ENCODE results near the gene GPSM1.

Gene GPSM1, protein sequence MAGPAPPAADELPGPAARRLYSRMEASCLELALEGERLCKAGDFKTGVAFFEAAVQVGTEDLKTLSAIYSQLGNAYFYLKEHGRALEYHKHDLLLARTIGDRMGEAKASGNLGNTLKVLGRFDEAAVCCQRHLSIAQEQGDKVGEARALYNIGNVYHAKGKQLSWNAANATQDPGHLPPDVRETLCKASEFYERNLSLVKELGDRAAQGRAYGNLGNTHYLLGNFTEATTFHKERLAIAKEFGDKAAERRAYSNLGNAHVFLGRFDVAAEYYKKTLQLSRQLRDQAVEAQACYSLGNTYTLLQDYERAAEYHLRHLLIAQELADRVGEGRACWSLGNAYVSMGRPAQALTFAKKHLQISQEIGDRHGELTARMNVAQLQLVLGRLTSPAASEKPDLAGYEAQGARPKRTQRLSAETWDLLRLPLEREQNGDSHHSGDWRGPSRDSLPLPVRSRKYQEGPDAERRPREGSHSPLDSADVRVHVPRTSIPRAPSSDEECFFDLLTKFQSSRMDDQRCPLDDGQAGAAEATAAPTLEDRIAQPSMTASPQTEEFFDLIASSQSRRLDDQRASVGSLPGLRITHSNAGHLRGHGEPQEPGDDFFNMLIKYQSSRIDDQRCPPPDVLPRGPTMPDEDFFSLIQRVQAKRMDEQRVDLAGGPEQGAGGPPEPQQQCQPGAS

DNA sequence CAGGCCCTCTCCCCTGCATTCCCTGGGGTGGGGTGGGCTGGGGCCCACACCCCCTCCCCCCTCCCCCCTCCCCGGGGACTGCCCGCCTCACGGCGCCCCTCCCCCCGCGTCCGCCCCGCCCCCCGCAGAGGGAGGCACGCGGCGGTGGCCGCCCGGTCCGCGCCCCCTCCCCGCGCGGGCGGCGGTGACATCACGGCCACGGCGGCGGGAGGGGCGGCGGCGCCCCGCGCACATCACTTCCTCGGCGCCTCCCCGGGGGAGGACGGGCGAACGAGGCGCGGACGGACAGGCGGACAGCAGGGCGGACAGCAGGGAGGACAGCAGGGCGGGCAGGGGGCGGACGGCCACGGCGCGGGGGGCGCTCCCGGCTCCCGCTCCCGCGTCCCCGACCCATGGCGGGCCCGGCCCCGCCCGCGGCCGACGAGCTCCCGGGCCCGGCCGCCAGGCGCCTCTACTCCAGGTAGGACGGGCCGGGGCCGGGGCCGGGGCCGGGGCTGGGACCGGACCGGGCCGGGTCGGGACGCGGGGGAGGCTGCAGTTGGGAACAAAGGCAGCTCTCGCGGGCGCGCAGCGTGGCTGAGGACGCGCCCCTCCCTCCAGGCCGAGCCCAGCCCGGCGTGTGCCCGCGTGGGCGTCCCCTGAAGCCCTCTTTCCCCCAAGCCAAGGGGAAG lies at the start of gene GPSM1:
Gene GPSM1 (plus strand): TSS at position 236 of the 671 bp plus-strand sequence. CDS start 157 bp downstream, at position 393.
- H3K4me3 ChIP-seq (ENCODE audit: low read depth, low read length): no peak within 1 kb of the TSS
- TF ChIP-seq, protein P1, sequence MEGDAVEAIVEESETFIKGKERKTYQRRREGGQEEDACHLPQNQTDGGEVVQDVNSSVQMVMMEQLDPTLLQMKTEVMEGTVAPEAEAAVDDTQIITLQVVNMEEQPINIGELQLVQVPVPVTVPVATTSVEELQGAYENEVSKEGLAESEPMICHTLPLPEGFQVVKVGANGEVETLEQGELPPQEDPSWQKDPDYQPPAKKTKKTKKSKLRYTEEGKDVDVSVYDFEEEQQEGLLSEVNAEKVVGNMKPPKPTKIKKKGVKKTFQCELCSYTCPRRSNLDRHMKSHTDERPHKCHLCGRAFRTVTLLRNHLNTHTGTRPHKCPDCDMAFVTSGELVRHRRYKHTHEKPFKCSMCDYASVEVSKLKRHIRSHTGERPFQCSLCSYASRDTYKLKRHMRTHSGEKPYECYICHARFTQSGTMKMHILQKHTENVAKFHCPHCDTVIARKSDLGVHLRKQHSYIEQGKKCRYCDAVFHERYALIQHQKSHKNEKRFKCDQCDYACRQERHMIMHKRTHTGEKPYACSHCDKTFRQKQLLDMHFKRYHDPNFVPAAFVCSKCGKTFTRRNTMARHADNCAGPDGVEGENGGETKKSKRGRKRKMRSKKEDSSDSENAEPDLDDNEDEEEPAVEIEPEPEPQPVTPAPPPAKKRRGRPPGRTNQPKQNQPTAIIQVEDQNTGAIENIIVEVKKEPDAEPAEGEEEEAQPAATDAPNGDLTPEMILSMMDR (IDR thresholded peaks at IDR 0.05; ENCODE audit: borderline replicate concordance, insufficient read depth, low read depth, low read length): no peak

DNA sequence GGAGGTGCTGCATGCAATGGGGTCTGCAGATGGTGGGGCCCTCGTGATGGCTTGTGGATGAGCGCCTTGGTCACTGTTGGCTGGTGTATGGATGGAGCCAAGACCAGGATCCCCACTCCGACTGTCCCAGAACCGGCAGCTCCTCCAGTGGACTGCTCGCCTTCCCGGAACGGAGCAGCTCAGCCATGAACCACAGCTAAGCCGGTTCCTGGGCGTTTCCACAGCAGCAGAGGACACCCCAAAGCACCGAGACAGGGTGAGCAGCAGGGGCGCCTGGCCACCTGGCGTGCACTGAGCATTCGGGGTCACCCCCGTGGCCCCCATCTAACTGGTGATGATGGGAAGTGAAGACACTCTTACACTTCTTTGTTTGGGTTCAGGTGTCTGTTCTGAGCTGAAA lies 49.6 kb upstream of the GPSM1 start:
- no peak overlapping the region for H3K4me3 ChIP-seq (ENCODE audit: low read depth, low read length)
- TF ChIP-seq, protein P1 (IDR thresholded peaks at IDR 0.05; ENCODE audit: borderline replicate concordance, insufficient read depth, low read depth, low read length): no peak

DNA sequence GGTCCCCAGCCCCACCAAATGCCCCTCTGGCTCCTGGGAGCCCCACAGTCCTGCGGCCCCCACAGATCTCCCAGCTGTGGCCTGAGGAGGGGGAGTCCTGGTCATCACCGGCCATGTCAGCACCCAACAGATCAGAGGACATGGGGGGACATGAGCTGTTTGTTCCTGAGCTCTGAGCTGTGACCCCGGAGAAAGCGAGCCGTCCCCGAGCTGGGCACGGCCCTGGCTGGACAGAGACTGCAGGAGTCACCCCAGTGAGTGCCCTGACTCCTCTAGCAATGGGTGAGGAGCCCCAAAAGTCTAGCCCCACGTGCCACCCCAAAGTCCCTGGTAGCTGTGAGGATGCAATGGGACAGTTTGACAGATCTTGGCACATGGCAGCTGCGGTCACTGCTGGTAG lies 49.1 kb upstream of the GPSM1 start:
- no peak overlapping the region for H3K4me3 ChIP-seq (ENCODE audit: low read depth, low read length)
- TF ChIP-seq, protein P1 (IDR thresholded peaks at IDR 0.05; ENCODE audit: borderline replicate concordance, insufficient read depth, low read depth, low read length): no peak

DNA sequence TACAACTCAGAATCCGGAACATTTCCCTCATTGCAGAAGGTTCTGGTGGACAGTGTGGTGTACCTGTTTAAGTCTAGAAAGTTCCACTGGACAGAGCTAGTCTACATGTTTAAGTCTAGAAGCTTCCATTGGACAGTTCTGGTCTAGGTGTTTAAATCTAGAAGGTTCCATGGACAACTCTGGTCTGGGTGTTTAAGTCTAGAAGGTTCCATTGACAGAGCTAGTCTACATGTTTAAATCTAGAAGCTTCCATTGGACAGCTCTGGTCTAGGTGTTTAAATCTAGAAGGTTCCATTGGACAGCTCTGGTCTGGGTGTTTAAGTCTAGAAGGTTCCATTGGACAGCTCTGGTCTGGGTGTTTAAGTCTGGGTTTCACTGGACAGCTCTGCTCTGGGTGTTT lies 48.4 kb upstream of the GPSM1 start:
- H3K4me3 ChIP-seq (ENCODE audit: low read depth, low read length): no peak overlapping the region
- TF ChIP-seq, protein P1 (IDR thresholded peaks at IDR 0.05; ENCODE audit: borderline replicate concordance, insufficient read depth, low read depth, low read length): no peak

DNA sequence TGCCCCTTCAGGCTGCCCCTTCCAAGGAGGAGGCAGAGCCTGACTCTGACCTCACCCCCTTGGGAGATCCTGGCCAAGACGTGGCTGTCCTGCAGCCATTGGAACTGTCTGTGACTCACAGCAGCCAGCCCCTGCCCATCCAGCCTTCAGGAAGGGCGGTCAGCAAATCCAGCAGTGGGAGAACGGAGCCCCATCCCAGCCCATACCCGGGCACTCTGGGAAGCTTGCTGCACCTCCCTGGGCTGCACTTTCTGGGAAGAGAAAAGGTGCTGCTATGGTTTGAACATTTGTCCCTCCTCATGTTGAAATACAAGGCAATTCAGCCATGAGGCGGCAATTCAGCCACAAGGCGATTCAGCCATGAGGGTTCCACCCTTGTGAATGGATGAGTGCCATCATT lies 47.9 kb upstream of the GPSM1 start:
- TF ChIP-seq, protein P1 (IDR thresholded peaks at IDR 0.05; ENCODE audit: borderline replicate concordance, insufficient read depth, low read depth, low read length): no peak
- no peak overlapping the region for H3K4me3 ChIP-seq (ENCODE audit: low read depth, low read length)

DNA sequence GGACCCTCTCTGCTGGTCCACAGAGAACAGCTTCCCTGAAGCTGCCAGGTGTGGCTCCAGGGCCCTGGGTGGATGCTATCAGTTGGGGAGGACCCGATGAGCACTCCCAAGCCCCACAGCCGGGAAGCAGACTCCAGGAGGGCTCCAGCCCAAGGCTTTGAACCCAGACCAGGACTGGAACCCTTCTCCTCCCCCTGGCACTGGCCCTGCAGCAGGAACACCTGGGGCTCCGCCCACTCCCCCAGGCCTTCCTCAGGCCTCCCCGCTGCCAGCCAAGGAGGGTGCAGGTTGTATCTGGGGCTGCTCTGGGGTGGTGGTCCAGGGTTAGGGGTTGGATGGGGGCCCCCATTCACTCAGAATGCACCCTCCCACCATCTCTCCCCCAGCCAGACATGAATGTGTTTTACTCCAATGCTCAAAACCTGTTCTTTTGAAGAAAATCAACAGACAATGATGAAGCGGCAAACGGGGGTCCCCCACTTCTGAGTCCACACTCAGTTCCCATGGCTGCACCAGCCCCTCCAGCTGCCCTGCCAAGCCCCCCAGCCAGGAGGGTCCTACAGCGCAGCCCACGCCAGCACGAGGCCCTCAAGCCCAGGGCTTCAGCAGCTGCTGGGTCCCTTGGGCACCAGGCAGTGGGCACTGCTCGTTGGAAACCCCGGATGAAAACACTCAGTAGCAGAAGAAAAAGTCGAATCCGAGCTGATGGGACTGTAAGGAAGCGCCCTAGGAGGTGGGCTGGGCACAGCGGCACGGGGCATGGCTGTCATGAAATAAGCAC lies 46.6 kb upstream of the GPSM1 start:
- TF ChIP-seq, protein P1 (IDR thresholded peaks at IDR 0.05; ENCODE audit: borderline replicate concordance, insufficient read depth, low read depth, low read length): no peak
- no peak overlapping the region for H3K4me3 ChIP-seq (ENCODE audit: low read depth, low read length)
